DOHH2 (cell line): Measurements from ENCODE around the gene TLR4.

Experiments
- H3F3A ChIP-seq: fragments of 200-600 bp; sonication (generic), shearing (Covaris generic); 2 replicates; pipeline ENCODE4 v1.6.0; 2016; ENCODE audit warnings: antibody characterized with exemption, mild to moderate bottlenecking; ENCODE audit not compliant: control insufficient read depth, insufficient read depth
- H3K27ac ChIP-seq: fragments of 200-600 bp; sonication (generic); 2 replicates; pipeline ENCODE4 v1.5.1; 2014; ENCODE audit warnings: low read depth, mild to moderate bottlenecking, low read length, moderate library complexity
- H3K27me3 ChIP-seq: fragments of 200-600 bp; sonication (generic); 2 replicates; pipeline ENCODE4 v1.6.1; 2014; ENCODE audit warnings: mild to moderate bottlenecking, low read length, mixed read lengths; ENCODE audit not compliant: control insufficient read depth
- H3K36me3 ChIP-seq: fragments of 200-600 bp; sonication (generic); 2 replicates; pipeline ENCODE4 v1.6.1; 2014; ENCODE audit warnings: mild to moderate bottlenecking, low read length, moderate library complexity, mixed read lengths; ENCODE audit not compliant: control insufficient read depth
- H3K4me1 ChIP-seq: fragments of 200-600 bp; sonication (generic); 2 replicates; pipeline ENCODE4 v1.6.1; 2014; ENCODE audit warnings: mild to moderate bottlenecking, low read length, mixed read lengths; ENCODE audit not compliant: control insufficient read depth
- H3K4me2 ChIP-seq: fragments of 200-600 bp; sonication (generic); 2 replicates; pipeline ENCODE4 v1.6.0; 2014; ENCODE audit warnings: mild to moderate bottlenecking, low read length, moderate library complexity
- H3K4me3 ChIP-seq: fragments of 200-600 bp; sonication (generic); 2 replicates; pipeline ENCODE4 v1.5.1; 2014; ENCODE audit warnings: mild to moderate bottlenecking, low read length, mixed read lengths
- H3K79me2 ChIP-seq: fragments of 200-600 bp; sonication (generic); 2 replicates; pipeline ENCODE4 v1.6.1; 2014; ENCODE audit warnings: mild to moderate bottlenecking, low read length, mixed read lengths; ENCODE audit not compliant: control insufficient read depth
- H3K9me2 ChIP-seq: fragments of 200-600 bp; sonication (generic); replicated peaks from 2 replicates; pipeline ENCODE4 v1.6.1; 2014; ENCODE audit warnings: mild to moderate bottlenecking, low read length, mixed read lengths; ENCODE audit not compliant: control insufficient read depth
- H3K9me3 ChIP-seq: fragments of 200-600 bp; sonication (generic); 2 replicates; pipeline ENCODE4 v1.6.1; 2014; ENCODE audit warnings: antibody characterized with exemption, low read length, mixed read lengths; ENCODE audit not compliant: control insufficient read depth, insufficient read depth
- H4K20me1 ChIP-seq: fragments of 200-600 bp; sonication (generic); 2 replicates; pipeline ENCODE4 v1.6.0; 2014; ENCODE audit warnings: low read depth, mild to moderate bottlenecking, antibody characterized with exemption, low read length, moderate library complexity; ENCODE audit not compliant: control insufficient read depth, insufficient read depth
- EZH2phosphoT487 ChIP-seq: fragments of 200-600 bp; sonication (generic); IDR thresholded peaks from 2 replicates; pipeline ENCODE4 v1.6.1; 2017; ENCODE audit warnings: borderline replicate concordance, mild to moderate bottlenecking, antibody characterized with exemption, low read length, moderate library complexity, mixed read lengths
- TF ChIP-seq, protein P1 (sequence below): fragments of 200-600 bp; sonication (generic); IDR thresholded peaks from one replicate; pipeline ENCODE4 v1.5.1; 2014; ENCODE audit warnings: antibody characterized with exemption, mild to moderate bottlenecking, low read depth, low read length; ENCODE audit not compliant: poor library complexity, severe bottlenecking

Gene TLR4

DNA sequence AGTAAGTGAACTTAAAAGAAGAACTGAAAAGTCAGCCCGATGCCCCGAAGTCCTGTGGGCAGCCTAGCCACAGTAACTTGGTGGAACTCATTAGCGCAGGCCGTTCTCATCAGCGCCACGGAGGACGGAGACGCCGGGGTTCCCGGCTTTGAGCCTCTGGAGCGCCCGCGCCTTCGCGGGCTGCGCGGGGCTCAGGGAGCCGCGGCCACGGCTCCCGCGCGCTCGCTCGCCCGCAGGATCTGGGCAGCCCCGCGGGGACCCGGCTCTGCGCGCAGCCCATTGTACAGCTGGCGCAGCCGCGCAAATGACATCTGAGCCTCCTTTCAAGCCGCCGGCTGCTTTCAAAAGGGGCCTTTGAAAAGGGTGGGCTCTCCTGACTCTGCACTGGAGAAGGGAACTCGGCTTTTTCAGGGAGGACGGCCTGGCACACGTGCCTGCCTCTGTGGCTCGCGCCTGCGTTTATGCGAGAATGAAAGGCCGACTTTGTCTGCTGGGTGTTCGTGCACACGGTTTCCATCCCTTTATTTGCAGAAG is 40.7 kb downstream of the TLR4 start:
- Histone ChIP-seq H3K4me2 (no peak overlapping the region), H3K4me1 (no peaks in the 10 kb centered on the region), H3K79me2 (no peaks in the 10 kb centered on the region), H3K4me3 (no peak overlapping the region), H3K27me3 (no peaks in the 10 kb centered on the region), H4K20me1 (no peaks in the 10 kb centered on the region), H3K36me3 (no peaks in the 10 kb centered on the region), H3K9me2 (no peaks in the 10 kb centered on the region), H3K9me3 (no peaks in the 10 kb centered on the region), H3K27ac (no peak overlapping the region), H3F3A (no peaks in the 10 kb centered on the region)
- TF ChIP-seq, protein P1, sequence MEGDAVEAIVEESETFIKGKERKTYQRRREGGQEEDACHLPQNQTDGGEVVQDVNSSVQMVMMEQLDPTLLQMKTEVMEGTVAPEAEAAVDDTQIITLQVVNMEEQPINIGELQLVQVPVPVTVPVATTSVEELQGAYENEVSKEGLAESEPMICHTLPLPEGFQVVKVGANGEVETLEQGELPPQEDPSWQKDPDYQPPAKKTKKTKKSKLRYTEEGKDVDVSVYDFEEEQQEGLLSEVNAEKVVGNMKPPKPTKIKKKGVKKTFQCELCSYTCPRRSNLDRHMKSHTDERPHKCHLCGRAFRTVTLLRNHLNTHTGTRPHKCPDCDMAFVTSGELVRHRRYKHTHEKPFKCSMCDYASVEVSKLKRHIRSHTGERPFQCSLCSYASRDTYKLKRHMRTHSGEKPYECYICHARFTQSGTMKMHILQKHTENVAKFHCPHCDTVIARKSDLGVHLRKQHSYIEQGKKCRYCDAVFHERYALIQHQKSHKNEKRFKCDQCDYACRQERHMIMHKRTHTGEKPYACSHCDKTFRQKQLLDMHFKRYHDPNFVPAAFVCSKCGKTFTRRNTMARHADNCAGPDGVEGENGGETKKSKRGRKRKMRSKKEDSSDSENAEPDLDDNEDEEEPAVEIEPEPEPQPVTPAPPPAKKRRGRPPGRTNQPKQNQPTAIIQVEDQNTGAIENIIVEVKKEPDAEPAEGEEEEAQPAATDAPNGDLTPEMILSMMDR, result no peak
- TF ChIP-seq EZH2phosphoT487, result no peak

DNA sequence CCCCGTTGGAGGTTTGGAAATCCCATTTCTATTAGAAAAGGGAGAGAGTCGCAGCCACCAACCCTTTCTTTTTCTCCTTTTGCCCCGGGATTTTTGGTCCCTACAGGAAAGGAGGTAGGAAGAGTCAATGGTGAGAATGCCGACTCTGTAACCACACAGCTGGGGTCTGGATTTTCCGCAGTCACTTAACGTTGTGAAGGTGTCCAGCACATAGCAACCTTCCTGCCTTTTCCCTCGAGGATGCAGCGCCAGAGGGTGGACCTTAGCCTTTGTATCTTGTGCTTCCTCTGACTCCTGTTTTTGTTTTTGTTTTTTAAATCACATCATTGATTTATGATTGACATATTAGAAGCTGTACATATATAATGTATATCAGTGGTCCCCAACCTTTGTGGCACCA is 41.4 kb downstream of the TLR4 start:
- H3K4me3 ChIP-seq, result no peak overlapping the region
- H3K27me3 ChIP-seq, result no peaks in the 10 kb centered on the region
- no peak for TF ChIP-seq EZH2phosphoT487
- TF ChIP-seq, protein P1, result no peak
- no peak overlapping the region for H3K27ac ChIP-seq
- no peaks in the 10 kb centered on the region for H4K20me1 ChIP-seq
- H3F3A ChIP-seq, result no peaks in the 10 kb centered on the region
- no peaks in the 10 kb centered on the region for H3K4me1 ChIP-seq
- H3K9me3 ChIP-seq, result no peaks in the 10 kb centered on the region
- H3K9me2 ChIP-seq, result no peaks in the 10 kb centered on the region
- no peaks in the 10 kb centered on the region for H3K36me3 ChIP-seq
- H3K79me2 ChIP-seq, result no peaks in the 10 kb centered on the region
- no peak overlapping the region for H3K4me2 ChIP-seq

DNA sequence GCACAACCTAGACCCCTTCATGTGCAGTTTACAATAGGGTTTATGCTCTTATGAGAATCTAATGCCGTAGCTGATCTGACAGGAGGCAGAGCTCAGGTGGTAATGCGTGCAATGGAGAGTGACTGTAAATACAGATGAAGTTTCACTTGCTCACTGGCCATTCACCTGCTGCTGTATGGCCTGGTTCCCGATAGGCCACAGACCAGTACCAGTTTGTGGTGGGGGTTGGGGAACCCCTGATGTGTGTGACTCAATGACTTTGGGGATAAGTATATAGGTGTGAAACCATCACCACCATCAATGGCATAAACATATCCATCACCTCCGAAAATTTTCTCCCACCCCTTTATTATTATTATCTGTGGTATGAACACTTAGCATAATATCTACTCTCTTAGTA is 42.1 kb downstream of the TLR4 start:
- H3K4me2 ChIP-seq, result no peak overlapping the region
- no peak overlapping the region for H3K27ac ChIP-seq
- no peaks in the 10 kb centered on the region for H3K4me1 ChIP-seq
- H3K9me3 ChIP-seq, result no peaks in the 10 kb centered on the region
- H3F3A ChIP-seq, result no peaks in the 10 kb centered on the region
- H3K79me2 ChIP-seq, result no peaks in the 10 kb centered on the region
- H3K36me3 ChIP-seq, result no peaks in the 10 kb centered on the region
- no peaks in the 10 kb centered on the region for H4K20me1 ChIP-seq
- no peak overlapping the region for H3K4me3 ChIP-seq
- no peaks in the 10 kb centered on the region for H3K27me3 ChIP-seq
- TF ChIP-seq EZH2phosphoT487, result no peak
- TF ChIP-seq, protein P1, result no peak
- H3K9me2 ChIP-seq, result no peaks in the 10 kb centered on the region
